Uterus (tissue), 4 donors: ENCODE measurements around the gene NELL1. TPM values are rescaled to one million over a fixed set of nuclear protein-coding genes. Genes with fewer than 3 reads are reported as not detected.

Experiments
- DNase-seq, 2 donors: peaks; one replicate each; pipeline ENCODE4 v3.0.0-alpha.2; 2019 to 2020
- H3K27ac ChIP-seq, 2 donors: fragments of 200-600 bp; sonication (generic); 1 replicate in 1 of 2; 2 replicates in 1 of 2; pipeline ENCODE4 v1.5.1; 2016 to 2018
- H3K27me3 ChIP-seq, 2 donors: fragments of 200-600 bp; sonication (generic); one replicate each; pipeline ENCODE4 v1.5.1; 2018 to 2019; ENCODE audit warnings: control low read depth in 1 of 2
- H3K36me3 ChIP-seq, 2 donors: fragments of 200-600 bp; sonication (generic); one replicate each; pipeline ENCODE4 v1.5.1; 2019; ENCODE audit warnings: control low read depth in 1 of 2
- H3K4me1 ChIP-seq, 2 donors: fragments of 200-600 bp; sonication (generic); one replicate each; pipeline ENCODE4 v1.5.1; 2018 to 2019; ENCODE audit warnings: control low read depth in 1 of 2
- H3K4me3 ChIP-seq, 2 donors: fragments of 200-600 bp; sonication (generic); 1 replicate in 1 of 2; 2 replicates in 1 of 2; pipeline ENCODE4 v1.5.1; 2018 to 2019; ENCODE audit warnings: mild to moderate bottlenecking in 1 of 2
- H3K9me3 ChIP-seq, 2 donors: fragments of 200-600 bp; sonication (generic); one replicate each; pipeline ENCODE4 v1.5.1; 2019; ENCODE audit warnings: control low read depth in 1 of 2
- POLR2A ChIP-seq, 2 donors: fragments of 450-650 bp; IDR thresholded peaks; one replicate each; pipeline ENCODE4 v1.6.1; 2016; ENCODE audit warnings: antibody characterized with exemption in 2 of 2, mild to moderate bottlenecking in 1 of 2, moderate library complexity in 1 of 2
- intact Hi-C: fragments of 100-400 bp; cut with DNase I; formaldehyde crosslinking; loops from one replicate; pipeline ENCODE4 v1.15.1; 2023; ENCODE audit warnings: low total_unique reads
- total RNA-seq, 4 donors: library from RNA; depleted of rRNA in 3 of 4; stranded (reverse); fragments of >200 nt in 3 of 4; gene quantifications; one replicate each; pipeline versions ENCODE4 v1.1.0 to v1.2.4, GENCODE V29; 2014 to 2023
- TF ChIP-seq, protein P1 (sequence below), 4 experiments: fragments of 200-600 bp in 2 of 4; fragments of 450-650 bp in 2 of 4; sonication (generic) in 2 of 4; IDR thresholded peaks; one replicate each; pipeline ENCODE4 v1.5.1; 2016 to 2019; ENCODE audit warnings: antibody characterized with exemption in 4 of 4, mild to moderate bottlenecking in 2 of 4, moderate library complexity in 1 of 4
- donor health status: DM: yes; HTN: yes; CAD: no.

NELL1 gene
- total RNA-seq, 4 donors from 2014 or later = 0.34 to 25.1 TPM; not detected in 2

DNA sequence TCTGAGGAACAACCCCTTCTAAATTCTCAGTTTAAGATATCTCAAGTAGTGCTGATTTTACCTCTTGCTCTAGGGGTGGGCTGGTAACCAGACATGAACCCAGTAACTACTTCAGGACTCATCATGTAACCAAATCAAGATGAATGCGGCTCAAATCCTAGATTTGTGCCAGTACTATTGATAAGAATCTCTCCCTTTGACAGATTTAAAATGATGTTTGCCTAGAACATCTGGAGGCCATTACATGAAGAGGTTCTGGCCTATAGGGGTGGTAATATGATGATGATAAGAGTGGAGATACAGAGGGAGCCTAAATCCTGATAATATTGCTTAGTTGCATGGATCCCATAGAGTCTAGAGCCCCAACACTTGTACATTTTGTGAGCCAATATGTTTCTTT lies 850.9 kb downstream of the NELL1 start:
- no peak for DNase-seq
- Histone ChIP-seq H3K4me1 (no peaks in the 10 kb centered on the region), H3K27me3 (no peaks in the 10 kb centered on the region), H3K27ac (no peak overlapping the region), H3K9me3 (no peaks in the 10 kb centered on the region), H3K4me3 (no peak overlapping the region), H3K36me3 (no peaks in the 10 kb centered on the region)
- TF ChIP-seq, protein P1, sequence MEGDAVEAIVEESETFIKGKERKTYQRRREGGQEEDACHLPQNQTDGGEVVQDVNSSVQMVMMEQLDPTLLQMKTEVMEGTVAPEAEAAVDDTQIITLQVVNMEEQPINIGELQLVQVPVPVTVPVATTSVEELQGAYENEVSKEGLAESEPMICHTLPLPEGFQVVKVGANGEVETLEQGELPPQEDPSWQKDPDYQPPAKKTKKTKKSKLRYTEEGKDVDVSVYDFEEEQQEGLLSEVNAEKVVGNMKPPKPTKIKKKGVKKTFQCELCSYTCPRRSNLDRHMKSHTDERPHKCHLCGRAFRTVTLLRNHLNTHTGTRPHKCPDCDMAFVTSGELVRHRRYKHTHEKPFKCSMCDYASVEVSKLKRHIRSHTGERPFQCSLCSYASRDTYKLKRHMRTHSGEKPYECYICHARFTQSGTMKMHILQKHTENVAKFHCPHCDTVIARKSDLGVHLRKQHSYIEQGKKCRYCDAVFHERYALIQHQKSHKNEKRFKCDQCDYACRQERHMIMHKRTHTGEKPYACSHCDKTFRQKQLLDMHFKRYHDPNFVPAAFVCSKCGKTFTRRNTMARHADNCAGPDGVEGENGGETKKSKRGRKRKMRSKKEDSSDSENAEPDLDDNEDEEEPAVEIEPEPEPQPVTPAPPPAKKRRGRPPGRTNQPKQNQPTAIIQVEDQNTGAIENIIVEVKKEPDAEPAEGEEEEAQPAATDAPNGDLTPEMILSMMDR (IDR thresholded peaks at IDR 0.05) = no peak
- no peak for TF ChIP-seq POLR2A (IDR thresholded peaks at IDR 0.05)
- intact Hi-C loops = no loop called here

DNA sequence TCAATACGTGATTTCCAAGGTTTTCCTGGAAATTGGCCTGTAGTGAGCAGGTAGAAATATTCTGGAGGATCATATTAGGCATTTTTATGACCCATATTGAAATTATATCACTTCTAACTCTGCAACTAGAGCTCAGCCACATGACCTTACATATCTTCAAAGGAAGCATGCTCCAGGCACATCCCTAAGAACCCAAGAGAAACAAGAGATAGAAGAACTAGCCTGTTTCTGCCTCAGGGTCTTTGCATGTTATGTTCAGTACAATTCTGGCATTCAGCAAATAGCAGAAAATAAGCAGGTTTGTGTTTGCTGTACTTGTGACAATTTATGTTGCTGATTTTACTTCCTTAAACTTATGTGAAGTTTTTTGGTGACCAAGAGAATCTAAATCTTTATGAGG lies 859.8 kb downstream of the NELL1 start:
- Histone ChIP-seq H3K36me3 (no peaks in the 10 kb centered on the region), H3K4me1 (no peaks in the 10 kb centered on the region), H3K27ac (no peak overlapping the region), H3K4me3 (no peak overlapping the region), H3K9me3 (no peaks in the 10 kb centered on the region), H3K27me3 (no peaks in the 10 kb centered on the region)
- no peak for DNase-seq
- intact Hi-C loops = no loop called here
- TF ChIP-seq POLR2A (IDR thresholded peaks at IDR 0.05) = no peak
- TF ChIP-seq, protein P1 (IDR thresholded peaks at IDR 0.05) = no peak

DNA sequence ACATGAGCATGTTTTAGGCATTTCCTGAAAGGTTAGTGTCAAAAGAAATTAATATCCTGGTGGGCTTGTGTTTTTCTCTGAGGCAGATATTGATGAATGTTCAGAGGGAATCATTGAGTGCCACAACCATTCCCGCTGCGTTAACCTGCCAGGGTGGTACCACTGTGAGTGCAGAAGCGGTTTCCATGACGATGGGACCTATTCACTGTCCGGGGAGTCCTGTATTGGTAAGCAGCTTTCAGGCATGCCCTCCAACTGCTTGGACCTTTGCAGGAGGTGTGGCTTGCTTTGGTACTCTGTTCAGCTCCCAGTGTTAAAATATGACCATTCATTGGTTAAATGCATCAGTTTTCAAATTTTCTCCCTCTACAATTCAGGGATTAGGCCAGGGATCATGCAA lies 864.9 kb downstream of the NELL1 start:
- TF ChIP-seq, protein P1 (IDR thresholded peaks at IDR 0.05) = no peak
- no peak for TF ChIP-seq POLR2A (IDR thresholded peaks at IDR 0.05)
- Histone ChIP-seq H3K36me3 (no peaks in the 10 kb centered on the region), H3K4me1 (no peaks in the 10 kb centered on the region), H3K27me3 (no peaks in the 10 kb centered on the region), H3K4me3 (no peak overlapping the region), H3K27ac (no peak overlapping the region), H3K9me3 (no peaks in the 10 kb centered on the region)
- no peak for DNase-seq
- intact Hi-C loops = no loop called here

DNA sequence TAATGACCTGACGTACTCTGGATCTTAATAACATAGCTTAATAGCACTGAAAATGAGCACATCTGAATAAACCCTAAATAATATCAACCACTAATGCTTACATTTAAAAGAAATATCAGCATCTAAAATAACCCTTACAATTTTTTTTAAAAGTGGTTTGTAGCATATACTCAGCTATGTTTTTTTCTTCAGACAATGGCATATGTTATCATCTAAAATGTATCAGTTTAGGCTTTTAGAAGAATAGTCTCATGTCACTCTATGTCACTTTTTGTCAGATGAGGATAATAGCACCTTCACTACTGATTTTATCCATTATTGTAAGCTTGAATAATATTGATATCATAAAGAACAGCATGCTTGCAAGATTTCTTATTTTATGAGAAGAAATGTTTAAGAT lies 868.6 kb downstream of the NELL1 start:
- no peak overlapping the region for H3K27ac ChIP-seq
- H3K27me3 ChIP-seq = no peaks in the 10 kb centered on the region
- no peaks in the 10 kb centered on the region for H3K9me3 ChIP-seq
- TF ChIP-seq POLR2A (IDR thresholded peaks at IDR 0.05) = no peak
- TF ChIP-seq, protein P1 (IDR thresholded peaks at IDR 0.05) = no peak
- H3K4me1 ChIP-seq = no peaks in the 10 kb centered on the region
- H3K36me3 ChIP-seq = no peaks in the 10 kb centered on the region
- intact Hi-C loops = no loop called here
- H3K4me3 ChIP-seq = no peak overlapping the region
- no peak for DNase-seq

DNA sequence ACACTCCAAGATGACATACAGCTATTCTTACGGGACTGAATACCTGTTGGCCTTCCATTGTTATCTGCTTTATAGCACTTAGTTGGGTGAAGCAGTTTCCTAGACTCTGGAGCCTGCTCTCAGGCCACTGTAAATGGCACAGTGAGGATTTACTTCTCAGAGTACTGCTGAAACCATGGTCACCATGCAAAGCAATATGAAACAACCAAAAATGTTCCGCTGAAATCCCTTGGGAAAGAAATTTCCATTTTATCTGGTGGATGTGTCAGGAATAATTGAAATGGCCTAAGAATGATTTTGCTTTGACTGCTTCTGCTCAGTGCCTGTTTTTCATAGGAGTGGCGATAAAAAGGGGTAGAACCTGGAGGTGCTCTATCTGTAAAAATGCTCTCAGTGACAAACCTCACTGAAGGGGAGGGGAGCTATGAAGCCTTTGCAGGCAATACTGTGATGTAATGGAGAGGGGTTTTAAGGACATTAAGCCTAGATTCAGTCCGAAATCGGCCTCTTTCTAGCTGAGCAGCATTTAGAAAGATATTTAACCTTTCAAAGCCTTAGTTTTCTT lies 871.9 kb downstream of the NELL1 start:
- intact Hi-C loops = no loop called here
- H3K36me3 ChIP-seq = no peaks in the 10 kb centered on the region
- H3K4me1 ChIP-seq = no peaks in the 10 kb centered on the region
- DNase-seq = no peak
- no peak overlapping the region for H3K27ac ChIP-seq
- no peaks in the 10 kb centered on the region for H3K27me3 ChIP-seq
- TF ChIP-seq, protein P1 (IDR thresholded peaks at IDR 0.05) = no peak
- no peak for TF ChIP-seq POLR2A (IDR thresholded peaks at IDR 0.05)
- H3K9me3 ChIP-seq = no peaks in the 10 kb centered on the region
- no peak overlapping the region for H3K4me3 ChIP-seq
